Inflammatory macrophage treated with lipopolysaccharide for 1 hour (primary cell): ENCODE results near the gene TTLL7.

ENCODE experiments used
- DNase-seq, 2 donors: peaks; one replicate each; pipeline ENCODE4 v3.0.0-alpha.2; 2020 to 2022

Gene TTLL7, protein sequence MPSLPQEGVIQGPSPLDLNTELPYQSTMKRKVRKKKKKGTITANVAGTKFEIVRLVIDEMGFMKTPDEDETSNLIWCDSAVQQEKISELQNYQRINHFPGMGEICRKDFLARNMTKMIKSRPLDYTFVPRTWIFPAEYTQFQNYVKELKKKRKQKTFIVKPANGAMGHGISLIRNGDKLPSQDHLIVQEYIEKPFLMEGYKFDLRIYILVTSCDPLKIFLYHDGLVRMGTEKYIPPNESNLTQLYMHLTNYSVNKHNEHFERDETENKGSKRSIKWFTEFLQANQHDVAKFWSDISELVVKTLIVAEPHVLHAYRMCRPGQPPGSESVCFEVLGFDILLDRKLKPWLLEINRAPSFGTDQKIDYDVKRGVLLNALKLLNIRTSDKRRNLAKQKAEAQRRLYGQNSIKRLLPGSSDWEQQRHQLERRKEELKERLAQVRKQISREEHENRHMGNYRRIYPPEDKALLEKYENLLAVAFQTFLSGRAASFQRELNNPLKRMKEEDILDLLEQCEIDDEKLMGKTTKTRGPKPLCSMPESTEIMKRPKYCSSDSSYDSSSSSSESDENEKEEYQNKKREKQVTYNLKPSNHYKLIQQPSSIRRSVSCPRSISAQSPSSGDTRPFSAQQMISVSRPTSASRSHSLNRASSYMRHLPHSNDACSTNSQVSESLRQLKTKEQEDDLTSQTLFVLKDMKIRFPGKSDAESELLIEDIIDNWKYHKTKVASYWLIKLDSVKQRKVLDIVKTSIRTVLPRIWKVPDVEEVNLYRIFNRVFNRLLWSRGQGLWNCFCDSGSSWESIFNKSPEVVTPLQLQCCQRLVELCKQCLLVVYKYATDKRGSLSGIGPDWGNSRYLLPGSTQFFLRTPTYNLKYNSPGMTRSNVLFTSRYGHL

DNA sequence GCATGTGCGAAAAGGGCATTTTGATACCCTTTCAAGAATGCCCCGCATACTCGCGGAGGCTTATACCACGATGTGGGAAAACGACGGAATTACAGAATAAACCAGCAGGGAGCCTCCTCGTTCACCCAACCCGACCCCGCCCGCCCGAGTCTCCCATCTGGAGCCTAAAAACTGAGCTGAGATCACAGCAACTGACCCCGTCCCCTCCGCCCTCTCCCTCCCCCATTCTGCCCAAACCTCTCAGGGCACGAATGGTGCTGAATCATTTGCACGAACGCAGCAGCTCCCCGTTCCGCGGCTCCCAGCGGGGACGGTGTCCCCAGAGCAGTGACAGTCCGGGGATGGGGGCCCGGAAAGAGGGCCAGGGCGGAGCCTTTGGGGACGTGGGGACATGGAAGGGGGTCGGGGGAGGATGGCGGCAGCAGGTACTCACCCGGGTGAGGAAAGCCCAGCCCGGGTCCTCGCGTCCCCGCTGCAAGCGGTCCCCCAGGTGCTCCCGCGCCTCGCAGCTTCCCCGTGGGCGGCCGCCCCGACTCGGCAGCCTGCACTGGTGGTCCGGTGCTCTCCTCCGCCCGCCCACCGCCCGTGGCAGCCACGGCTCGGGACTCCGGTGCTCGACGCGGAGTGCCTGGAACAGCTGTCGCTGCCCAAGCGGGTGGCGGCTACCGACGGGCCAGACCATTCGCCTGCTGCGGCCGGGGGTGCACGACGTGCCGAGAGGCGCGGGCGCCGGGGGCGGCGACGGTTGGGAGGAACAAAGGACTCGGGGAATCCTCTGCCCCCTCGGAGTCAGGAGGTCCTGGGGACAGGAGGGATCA lies at the start of gene TTLL7:
Gene TTLL7 (minus strand): TSS at position 635 of the 818 bp plus-strand sequence. CDS start 46,921 bp downstream, outside the sequence.
- peak; percentile 38 to 59 for DNase-seq

DNA sequence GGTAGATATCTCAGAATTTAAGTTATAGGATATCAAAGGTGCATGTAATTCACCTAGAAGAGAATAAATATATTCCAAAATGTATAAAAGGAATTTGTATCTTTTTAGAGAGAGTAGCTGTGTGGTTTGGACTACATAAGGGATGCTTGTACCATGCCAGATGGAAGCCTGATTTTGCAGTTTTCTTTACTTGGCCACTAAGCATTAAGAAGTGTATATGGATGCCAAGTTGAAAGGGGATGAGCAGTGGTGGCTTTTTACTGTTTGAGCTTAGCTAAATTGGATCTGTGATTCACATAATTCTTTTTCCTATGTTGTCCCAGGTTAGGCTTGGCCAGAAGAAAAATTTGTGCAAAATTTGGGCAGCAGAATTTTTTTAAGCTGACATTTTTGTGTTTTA lies 43.5 kb upstream of the TTLL7 start:
- no peak for DNase-seq

DNA sequence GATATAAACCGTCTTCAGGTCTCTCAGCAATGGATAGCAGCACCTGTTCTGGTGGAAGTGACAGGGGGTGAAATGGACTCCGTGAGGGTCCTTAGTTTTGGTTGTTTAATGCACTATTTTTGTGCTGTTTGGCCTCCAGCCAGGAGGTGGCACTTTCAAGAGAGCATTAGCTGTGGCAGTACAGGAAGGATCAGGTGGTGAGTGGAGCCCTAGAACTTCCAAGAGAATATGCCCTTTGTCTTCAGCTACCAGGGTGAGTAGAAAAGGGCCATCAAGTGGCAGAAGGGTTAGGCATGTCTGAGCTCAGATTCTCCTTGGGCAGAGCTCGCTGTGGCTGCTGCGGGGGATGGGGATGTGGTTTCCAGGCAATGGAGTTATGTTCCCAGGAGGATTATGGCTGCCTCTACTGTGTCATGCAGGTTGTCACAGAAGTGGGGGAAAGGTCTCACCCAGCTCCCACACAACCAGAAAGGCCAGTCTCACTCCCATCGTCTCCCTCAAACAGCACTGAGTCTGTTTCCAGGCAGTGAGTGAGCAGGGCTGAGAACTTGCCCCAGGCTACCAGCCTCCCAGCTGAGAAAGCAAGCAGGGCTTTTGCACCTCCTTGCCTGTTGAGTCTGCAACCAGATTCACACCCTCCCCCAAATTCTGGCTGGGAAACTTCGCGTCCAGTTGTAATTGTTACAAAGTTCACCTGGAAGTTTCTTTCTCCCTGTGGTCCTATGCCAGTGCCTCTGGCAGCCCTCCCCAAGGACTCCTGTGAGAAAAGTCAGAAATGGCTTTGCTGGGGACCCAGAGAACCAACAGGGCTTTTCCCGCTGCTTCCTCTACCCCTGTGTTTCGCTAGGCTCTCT lies 39.1 kb upstream of the TTLL7 start:
- no peak for DNase-seq

DNA sequence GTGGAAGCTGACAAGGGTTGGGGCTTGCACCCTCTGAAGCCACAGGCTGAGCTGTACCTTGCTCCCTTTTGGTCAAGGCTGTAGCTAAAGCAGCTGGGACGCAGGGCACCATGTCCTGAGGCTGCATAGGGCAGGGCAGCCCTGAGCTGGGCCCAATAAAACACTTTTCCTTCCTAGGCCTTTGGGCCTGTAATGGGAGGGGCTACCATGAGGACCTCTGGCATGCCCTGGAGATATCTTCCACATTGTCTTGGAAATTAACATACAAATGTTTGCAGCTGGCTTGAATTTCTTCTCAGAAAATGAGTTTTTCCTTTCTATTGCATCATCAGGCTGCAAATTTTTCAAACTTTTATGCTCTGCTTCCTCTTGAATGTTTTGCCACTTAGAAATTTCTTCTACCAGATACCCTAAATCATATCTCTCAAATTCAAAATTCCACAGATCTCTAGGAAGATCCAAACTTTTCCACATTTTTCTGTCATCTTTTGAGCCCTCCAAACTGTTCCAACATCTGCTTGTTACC lies 32.9 kb upstream of the TTLL7 start:
- no peak for DNase-seq

DNA sequence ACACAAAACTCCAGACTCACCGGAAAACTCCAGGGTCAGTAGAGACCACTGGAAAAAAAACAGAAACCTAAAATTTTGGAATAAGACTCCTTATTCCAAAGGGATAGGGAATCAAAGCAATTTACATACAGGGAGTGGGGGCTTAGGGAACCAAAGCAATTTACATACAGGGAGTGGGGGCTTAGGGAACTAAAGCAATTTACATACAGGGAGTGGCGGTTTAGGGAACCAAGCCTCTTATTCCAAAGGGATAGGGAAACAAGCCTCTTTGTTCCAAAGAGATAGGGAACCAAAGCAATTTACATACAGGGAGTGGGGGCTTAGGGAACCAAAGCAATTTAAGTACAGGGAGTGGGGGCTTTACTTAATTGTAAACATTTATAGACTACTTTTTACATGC lies 28.4 kb upstream of the TTLL7 start:
- DNase-seq = no peak

DNA sequence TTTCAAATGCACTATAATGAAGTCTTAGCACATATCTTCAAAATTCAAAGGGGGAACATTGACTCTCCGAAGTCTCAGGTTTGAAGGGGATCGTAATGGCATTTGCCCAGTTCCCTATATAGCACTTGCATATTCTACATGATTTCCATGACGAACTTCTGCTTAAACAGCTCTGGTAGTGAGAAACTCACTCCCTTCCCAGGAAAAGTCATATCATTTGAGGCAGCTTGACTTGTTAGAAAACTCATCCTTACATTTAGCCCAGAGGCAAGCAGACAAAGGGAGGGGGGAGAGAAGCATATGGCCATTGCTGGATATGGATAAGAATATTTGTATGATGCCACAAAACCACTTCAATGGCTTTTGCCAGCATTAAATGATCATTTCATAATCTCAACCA lies 27.0 kb upstream of the TTLL7 start:
- no peak for DNase-seq

DNA sequence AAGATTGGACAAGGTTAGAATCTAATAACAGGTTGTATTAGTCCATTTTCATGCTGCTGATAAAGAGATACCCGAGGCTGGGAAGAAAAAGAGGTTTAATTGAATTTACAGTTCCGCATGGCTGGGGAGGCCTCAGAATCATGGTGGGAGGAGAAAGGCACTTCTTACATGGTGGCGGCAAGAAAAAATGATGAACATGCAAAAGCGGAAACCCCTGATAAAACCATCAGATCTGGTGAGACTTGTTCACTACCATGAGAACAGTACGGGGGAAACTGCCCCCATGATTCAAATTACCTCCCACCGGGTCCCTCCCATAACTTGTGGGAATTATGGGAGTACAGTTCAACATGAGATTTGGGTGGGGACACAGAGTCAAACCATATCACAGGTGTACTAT lies 22.9 kb upstream of the TTLL7 start:
- DNase-seq = no peak

DNA sequence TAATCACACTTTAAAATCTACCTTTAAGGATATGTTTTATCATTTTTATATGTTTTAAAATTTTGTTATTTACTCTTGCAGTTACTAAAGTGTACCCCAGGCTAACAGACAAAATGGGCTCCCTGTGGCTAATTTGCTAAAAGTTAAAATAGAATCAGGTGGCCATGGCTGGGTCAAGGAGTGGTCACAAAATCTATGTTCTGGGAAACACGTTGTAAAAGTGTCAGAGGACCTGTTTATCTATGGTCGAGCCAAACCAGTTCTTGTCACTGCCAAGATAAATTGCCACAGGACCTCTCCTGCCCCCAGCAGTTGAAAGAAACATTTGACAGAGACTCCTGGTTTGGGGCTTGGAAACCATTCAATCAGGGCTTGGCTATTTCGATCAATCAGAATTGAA lies 21.2 kb upstream of the TTLL7 start:
- DNase-seq = no peak

DNA sequence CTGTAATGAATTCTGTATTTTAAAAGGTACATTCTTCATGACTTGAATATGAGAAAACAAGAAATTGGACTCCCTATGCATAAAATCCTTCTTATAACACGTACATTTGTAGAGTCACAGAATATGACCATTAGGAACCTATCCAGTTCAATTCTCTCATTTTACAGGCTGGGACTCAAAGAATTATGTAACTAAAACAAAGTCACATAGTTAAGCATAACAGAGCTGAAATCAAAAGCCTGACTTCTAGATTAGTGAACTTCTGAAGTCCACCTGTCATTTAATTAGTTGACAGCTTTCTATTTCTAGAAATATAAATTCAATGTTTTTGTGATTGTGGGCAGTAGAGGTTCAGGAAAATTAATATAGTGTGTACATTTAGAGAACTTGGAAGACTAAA lies 20.3 kb upstream of the TTLL7 start:
- DNase-seq = no peak

DNA sequence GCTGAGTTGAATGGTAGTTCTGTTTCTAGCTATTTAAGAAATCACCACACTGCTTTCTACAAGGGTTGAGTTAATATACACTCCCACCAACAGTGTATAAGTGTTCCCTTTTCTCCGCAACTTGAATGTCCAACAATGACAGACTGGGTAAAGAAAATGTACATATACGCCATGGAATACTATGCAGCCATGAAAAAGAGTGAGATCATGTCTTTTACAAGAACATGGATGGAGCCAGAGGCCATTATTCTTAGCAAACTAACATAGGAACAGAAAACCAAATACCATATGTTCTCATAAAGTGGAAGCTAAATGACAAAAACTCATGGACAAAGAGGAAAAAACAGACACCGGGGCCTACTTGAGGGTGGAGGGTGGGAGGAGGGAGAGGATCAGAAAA lies 14.8 kb upstream of the TTLL7 start:
- DNase-seq = no peak

DNA sequence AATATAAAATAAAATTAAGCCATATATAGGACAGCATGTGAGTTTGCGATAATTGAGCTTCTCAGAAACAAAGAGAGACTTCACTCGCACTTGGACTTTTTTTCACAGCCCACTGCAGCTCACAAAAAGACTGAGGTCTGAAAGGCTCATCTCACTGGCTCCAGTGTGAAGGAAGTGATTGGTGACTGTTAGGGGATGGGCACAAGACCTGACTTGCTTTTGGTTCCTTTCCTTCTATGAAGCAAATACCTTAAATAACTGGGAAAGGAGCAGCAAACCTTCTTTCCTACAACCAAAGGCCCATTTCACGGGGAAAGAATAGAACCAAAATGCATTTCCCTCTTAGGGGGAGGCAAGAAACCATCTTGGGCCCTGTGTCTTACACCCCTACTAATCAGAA lies 13.1 kb upstream of the TTLL7 start:
- DNase-seq = no peak

DNA sequence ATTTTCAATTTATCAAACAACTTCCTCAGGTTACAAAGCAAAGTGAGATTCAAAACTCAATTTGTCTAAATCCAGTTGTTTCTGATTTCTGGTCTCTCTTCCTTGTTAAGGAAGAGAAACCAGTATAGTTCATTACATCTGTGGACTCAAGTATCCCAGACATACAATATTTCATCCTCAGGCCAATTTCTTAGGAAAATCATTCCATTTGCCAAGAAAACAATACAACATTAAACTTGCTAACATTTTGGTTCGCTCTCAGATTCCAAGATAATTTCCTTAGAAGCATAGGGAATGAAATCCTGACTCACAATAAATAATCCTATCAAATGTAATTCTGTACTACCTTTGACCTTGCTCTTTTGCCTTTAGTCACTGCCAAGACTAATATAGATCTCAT lies 11.2 kb upstream of the TTLL7 start:
- no peak for DNase-seq

DNA sequence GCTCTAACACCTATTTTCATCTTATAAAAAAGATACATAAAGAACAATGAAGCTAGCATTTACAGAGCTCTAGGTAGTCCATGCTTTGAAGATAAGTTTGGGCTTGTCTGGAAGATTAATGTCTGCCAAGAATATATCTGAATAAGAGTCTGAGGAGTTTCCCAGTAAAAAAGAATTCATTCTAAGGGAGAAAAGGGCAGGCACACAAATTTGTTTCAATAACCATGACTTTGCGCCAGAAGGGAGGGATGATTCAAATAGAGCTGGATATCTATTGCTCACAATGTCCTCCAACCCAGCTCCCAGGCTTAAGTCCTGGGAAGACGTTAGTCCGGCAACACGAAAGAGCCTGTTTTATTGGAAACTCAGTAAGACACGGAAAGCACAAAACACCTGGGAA lies 9.7 kb upstream of the TTLL7 start:
- DNase-seq = no peak

DNA sequence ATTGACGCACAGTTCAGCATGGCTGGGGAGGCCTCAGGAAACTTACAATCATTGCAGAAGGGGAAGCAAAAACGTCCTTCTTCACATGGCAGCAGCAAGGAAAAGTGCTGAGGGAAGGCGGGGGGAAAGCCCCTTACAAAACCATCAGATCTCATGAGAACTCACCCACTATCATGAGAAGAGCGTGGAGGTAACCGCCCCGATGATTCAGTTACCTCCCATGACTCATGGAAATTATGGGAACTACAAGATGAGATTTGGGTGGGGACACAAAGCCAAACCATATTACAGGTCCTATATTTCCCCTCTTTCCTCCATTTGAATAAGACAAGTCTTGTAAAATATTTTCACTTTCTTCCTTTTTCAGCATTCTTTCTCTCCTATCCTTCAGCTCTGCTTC lies 7.7 kb upstream of the TTLL7 start:
- DNase-seq = no peak

DNA sequence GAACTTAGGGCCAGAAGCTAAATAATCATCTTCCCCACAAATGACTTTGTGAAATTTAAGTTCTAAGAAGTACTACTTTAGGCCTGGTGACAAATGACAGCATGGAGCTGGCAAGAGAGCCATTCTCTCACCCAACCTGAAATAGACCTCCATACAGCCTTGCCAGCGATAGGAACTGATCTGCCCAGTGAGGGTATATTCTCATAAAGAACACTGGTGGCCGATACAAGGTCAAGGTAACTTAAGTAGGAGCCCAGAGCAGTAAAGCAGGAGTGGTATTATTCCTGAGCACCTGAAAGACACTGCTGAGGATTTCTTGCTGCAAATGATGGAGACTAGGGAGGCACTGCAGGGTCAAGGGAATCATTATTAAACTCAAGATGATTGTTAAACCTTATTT lies 2.6 kb upstream of the TTLL7 start:
- no peak for DNase-seq

DNA sequence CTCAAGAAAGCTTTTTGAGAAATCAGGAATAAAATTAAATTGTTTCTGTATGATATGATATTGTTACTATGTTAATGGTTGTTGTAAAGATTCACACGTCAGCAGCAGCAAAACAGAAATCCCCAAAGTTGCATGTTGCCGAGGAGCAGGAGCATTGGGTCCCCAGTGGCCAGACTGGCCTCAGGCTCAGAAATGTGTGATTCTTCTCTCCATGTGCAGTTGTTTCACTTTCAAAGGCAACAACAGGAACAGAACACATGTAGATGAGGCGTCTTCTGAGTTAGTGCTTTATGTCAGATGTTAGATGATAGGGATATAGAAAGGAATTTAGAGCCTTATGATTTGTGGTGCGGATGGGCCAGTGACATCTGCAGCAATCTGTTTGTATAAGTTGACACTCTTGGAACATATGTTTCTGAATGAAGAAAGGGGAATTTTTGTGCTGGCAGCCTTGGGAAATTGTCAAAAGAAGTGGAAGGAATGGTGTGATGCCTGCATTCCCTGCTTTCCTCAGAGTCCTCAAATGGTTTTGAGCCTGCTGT lies 2.1 kb upstream of the TTLL7 start:
- DNase-seq = no peak

DNA sequence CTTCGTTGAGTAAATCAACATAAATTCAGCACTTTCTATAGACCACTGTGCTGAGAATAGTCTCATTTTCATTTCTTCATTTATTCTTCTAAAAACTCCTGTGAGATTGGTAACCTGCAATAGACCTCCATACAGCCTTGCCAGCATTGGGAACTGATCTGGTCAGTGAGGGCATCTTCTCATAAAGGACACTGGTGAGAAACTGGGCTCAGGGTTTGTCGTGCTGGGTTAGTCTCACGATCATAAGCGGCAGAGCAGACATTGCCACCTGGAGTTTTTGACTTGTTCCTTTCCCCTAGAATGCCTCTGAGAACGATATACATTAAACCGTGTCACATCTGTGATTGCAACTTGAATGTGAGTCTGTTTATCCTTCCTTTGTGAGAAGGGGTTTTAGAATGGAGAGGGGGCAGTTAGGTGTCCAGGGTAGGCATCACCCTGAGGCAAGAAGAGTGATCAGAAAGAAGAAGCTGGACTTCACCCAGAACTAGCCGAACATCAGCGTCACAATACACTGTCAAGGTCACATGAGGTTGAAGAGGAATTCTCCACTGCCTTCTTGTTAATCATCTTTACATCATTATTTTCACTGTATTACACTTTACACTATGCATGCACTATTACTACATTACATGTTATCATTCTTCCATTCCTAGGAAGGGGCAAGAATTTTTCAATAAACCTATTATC lies 1.4 kb upstream of the TTLL7 start:
- DNase-seq = no peak

DNA sequence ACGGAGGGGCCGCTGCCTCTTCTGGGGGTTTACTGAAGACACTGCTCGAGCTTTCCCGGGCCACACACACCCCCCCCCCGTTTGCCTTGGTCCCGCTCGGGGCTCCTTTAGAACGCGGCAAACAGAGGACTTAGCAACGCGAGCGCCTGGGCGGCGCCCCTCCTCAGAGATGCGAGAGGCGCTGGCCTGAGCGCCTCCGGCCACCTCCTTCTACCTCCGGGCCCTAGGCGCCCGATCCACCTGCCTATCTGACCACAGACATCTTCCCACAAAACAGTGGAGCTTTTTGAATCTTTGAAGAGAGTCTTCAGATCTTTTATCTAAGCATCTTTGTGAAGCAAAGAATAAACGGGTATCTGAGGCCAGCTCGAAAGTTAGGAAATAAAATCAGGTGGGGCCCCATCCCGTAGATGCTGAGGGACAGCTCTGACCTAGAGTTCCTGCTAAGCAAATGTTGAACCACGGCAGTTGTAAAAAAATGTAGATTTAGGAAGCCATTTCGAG lies 436 bp upstream of the TTLL7 start:
- DNase-seq = peak in 1 of 2 donors; percentile 30

DNA sequence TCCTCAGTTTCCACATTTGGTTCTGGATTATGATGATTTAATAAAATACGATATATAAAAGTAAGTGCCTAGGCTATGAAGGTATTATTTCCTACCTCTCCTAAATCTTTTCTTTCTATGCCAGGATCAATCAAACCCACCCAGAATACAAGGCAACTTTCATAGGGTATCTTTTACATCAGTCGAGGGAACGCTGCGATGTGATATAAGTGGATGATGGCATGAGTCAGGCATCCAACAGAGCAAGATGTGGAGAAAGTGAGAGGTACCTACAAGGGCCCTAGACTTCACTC lies 781 bp downstream of the TTLL7 start:
- DNase-seq = no peak

DNA sequence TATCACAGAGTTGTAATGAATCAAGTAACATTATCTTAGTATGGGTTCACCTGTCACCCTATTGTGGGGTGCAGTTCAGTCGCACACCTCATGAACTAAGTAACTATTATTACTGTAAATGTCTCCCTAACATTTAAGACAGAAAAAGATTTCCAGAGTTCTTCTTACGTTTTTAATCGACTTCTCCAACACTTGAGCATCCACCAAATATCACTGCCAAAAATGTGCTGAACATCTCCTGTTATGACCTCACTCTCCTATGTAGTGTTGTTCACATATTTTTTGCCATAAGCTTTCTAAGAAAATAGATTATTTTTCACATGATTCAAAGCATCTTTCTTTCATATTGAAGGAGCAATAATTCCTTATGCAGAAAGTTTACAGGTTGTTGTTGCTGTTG lies 1.3 kb downstream of the TTLL7 start:
- DNase-seq = no peak

DNA sequence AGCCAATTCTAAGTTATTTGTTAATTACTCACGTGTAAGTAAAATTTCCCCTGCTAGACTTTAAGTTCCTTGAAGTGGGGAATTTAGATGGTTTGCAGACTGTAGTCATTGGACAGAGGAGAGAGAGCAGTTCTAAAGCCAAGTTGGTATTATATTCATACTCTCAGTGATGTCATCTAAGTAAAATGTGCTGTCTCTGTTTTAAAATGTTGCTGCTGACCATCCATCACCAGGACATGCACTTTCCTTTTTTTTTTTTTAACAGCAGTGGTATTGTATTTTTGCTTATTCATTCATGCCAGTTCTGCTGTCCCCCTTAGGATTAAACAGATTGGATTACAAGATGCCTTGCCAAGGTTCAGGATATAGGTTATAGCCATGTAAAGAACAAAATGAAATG lies 2.3 kb downstream of the TTLL7 start:
- no peak for DNase-seq
